B cell (primary cell): ENCODE data around the gene SNCAIP. TPM values are rescaled to one million over a fixed set of nuclear protein-coding genes. Genes with fewer than 3 reads are reported as not detected.

Experiments
- ATAC-seq: fragments of 200-7000 bp; cut with Tn5 transposase; one replicate; pipeline ENCODE4 v1.10.0; 2021; ENCODE audit warnings: low read depth, mild to moderate bottlenecking, moderate number of reproducible peaks, moderate library complexity
- CTCF ChIA-PET: fragments of 350-600 bp; sonication (Branson Sonifier 250); formaldehyde crosslinking; loops from one replicate; lab custom pipeline; 2021; ENCODE audit warnings: antibody characterized with exemption, inconsistent platforms; lab: Charles Lee
- POLR2A ChIA-PET: fragments of 350-600 bp; sonication (Branson Sonifier 250); formaldehyde crosslinking; loops from one replicate; lab custom pipeline; 2021; ENCODE audit warnings: antibody characterized with exemption; lab: Charles Lee
- DNase-seq: peaks from one replicate; pipeline ENCODE4 v3.0.0; 2013
- H2AFZ ChIP-seq: 2 replicates; pipeline ENCODE4 v1.6.1; 2012; ENCODE audit warnings: mild to moderate bottlenecking, low read depth, low read length; ENCODE audit not compliant: insufficient read depth, poor library complexity, severe bottlenecking
- H3K27ac ChIP-seq, 2 donors: 1 replicate in 1 of 2; 2 replicates in 1 of 2; pipeline ENCODE4 v1.5.1; 2012 to 2013; ENCODE audit warnings: low read length in 2 of 2, mild to moderate bottlenecking in 2 of 2, moderate library complexity in 1 of 2
- H3K27me3 ChIP-seq, 4 experiments: fragments of 200-600 bp in 1 of 4; sonication (generic) in 1 of 4; replicated peaks in 1 of 4; 1 replicate in 2 of 4; 2 replicates in 2 of 4; pipeline versions ENCODE4 v1.6.1 to v1.7.0; 2013 to 2016; ENCODE audit warnings: low read length in 3 of 4, mild to moderate bottlenecking in 2 of 4, mixed read lengths in 1 of 4, moderate library complexity in 1 of 4; ENCODE audit not compliant: insufficient read depth in 4 of 4, control insufficient read depth in 3 of 4; ENCODE audit errors: control extremely low read depth in 1 of 4
- H3K36me3 ChIP-seq, 2 experiments: replicated peaks in 1 of 2; 1 replicate in 1 of 2; 2 replicates in 1 of 2; pipeline versions ENCODE4 v1.6.1 to v1.7.1; 2013; ENCODE audit warnings: low read length in 1 of 2; ENCODE audit not compliant: insufficient read depth in 2 of 2, control insufficient read depth in 1 of 2; ENCODE audit errors: control extremely low read depth in 1 of 2, extremely low read depth in 1 of 2
- H3K4me1 ChIP-seq, 2 donors: fragments of 200-600 bp in 1 of 2; sonication (generic) in 1 of 2; 1 replicate in 1 of 2; 2 replicates in 1 of 2; pipeline versions ENCODE4 v1.5.1 to v1.6.1; 2013 to 2017; ENCODE audit warnings: low read length in 2 of 2; ENCODE audit not compliant: control insufficient read depth in 2 of 2, insufficient read depth in 2 of 2
- H3K4me2 ChIP-seq: replicated peaks from 2 replicates; pipeline ENCODE3; 2012; ENCODE audit warnings: mild to moderate bottlenecking, low read depth, low read length; ENCODE audit not compliant: poor library complexity, severe bottlenecking
- H3K4me3 ChIP-seq, 5 experiments: fragments of 200-600 bp in 1 of 5; sonication (generic) in 1 of 5; 1 replicate in 3 of 5; 2 replicates in 2 of 5; pipeline versions ENCODE4 v1.5.1 to v1.7.0; 2011 to 2016; ENCODE audit warnings: low read length in 4 of 5, mild to moderate bottlenecking in 4 of 5, low read depth in 2 of 5, control low read depth in 1 of 5, moderate library complexity in 1 of 5; ENCODE audit not compliant: insufficient read depth in 1 of 5; ENCODE audit errors: control extremely low read depth in 1 of 5, extremely low read depth in 1 of 5
- H3K79me2 ChIP-seq: fragments of 200-600 bp; sonication (generic); one replicate; pipeline ENCODE4 v1.6.0; 2016; ENCODE audit warnings: low read length; ENCODE audit not compliant: control insufficient read depth, insufficient read depth
- H3K9ac ChIP-seq: fragments of 200-600 bp; sonication (generic); 2 replicates; pipeline ENCODE4 v1.6.1; 2017; ENCODE audit warnings: mild to moderate bottlenecking, low read length, moderate library complexity
- H3K9me3 ChIP-seq, 3 donors: one replicate each; pipeline versions ENCODE4 v1.6.1 to v1.7.1; 2013; ENCODE audit warnings: low read length in 2 of 3; ENCODE audit not compliant: control insufficient read depth in 2 of 3, insufficient read depth in 1 of 3; ENCODE audit errors: control extremely low read depth in 1 of 3
- H4K20me1 ChIP-seq: 2 replicates; pipeline ENCODE4 v1.6.0; 2012; ENCODE audit warnings: mild to moderate bottlenecking, low read length; ENCODE audit not compliant: insufficient read depth, control insufficient read depth, poor library complexity, severe bottlenecking
- H3K27ac Mint-ChIP-seq: one replicate; pipeline ENCODE4 v1.8.0; 2021; ENCODE audit warnings: mixed read lengths
- H3K27me3 Mint-ChIP-seq: one replicate; pipeline ENCODE4 v1.8.0; 2021; ENCODE audit warnings: mixed read lengths
- H3K4me1 Mint-ChIP-seq: one replicate; pipeline ENCODE4 v1.8.0; 2021; ENCODE audit warnings: mixed read lengths
- H3K4me3 Mint-ChIP-seq: one replicate; pipeline ENCODE4 v1.8.0; 2021; ENCODE audit warnings: mixed read lengths
- H3K9me3 Mint-ChIP-seq: one replicate; pipeline ENCODE4 v1.8.0; 2022; ENCODE audit warnings: mixed read lengths; ENCODE audit not compliant: insufficient read depth
- CTCF ChIP-seq: fragments of 200-600 bp; IDR thresholded peaks from one replicate; pipeline ENCODE4 v1.8.0; 2022; ENCODE audit warnings: antibody characterized with exemption, mild to moderate bottlenecking
- EZH2 ChIP-seq: IDR thresholded peaks from 2 replicates; pipeline ENCODE4 v1.6.1; 2012; ENCODE audit warnings: borderline replicate concordance, low read depth, mild to moderate bottlenecking, moderate library complexity, low read length; ENCODE audit not compliant: insufficient read depth, poor library complexity, severe bottlenecking
- WGBS: methylation state at CpG from one replicate; pipeline ENCODE4 v1.1.5; 2013; ENCODE audit warnings: missing lambda C conversion rate; ENCODE audit not compliant: insufficient coverage; 5-methylcytosine and 5-hydroxymethylcytosine counted together
- intact Hi-C: fragments of 100-400 bp; cut with micrococcal nuclease; formaldehyde crosslinking; loops from one replicate; pipeline ENCODE4 v1.10.0; 2022
- polyA plus RNA-seq: library from polyadenylated mRNA; depleted of rRNA; stranded (reverse); fragments of >200 nt; gene quantifications from 2 replicates; pipeline ENCODE4 v1.2.3, GENCODE V29; 2012
- total RNA-seq, 2 donors: library from RNA; stranded (reverse); fragments of 120-200 nt in 1 of 2; gene quantifications; 1 replicate in 1 of 2; 2 replicates in 1 of 2; pipeline versions ENCODE4 v1.2.3 to v1.2.4, GENCODE V29; 2013 to 2022

SNCAIP gene
- total and polyA plus RNA-seq, 2 donors (not counting 1 experiment from before 2014, with no cell fraction given) = not detected

- Mint-ChIP-seq H3K27ac (no peak overlapping the region), H3K9me3 (no peaks in the 10 kb centered on the region), H3K4me3 (no peak overlapping the region), H3K4me1 (peaks cover 4% of the 10 kb centered on the region), H3K27me3 (peaks cover 9% of the 10 kb centered on the region)
- no peaks in the 10 kb centered on the region for H3K9me3 ChIP-seq
- TF ChIP-seq EZH2 = no peak
- peak; percentile 34 for TF ChIP-seq CTCF
- DNase-seq = peak; percentile 25
- no peak overlapping the region for H2AFZ ChIP-seq
- ATAC-seq = no peak
- H3K27ac ChIP-seq = no peak overlapping the region
- ChIA-PET POLR2A (no interaction called here), CTCF (interaction anchor here (0.9 to 1.5 kb wide), 4 partner anchors 10 to 871 kb away, joined by 3 to 6 read pairs (median 4); no protein-coding TSS in a partner anchor)
- H3K4me1 ChIP-seq = no peaks in the 10 kb centered on the region
- H3K27me3 ChIP-seq = peaks cover 0 to 2% (median 0%) of the 10 kb centered on the region in 4 experiments
- H4K20me1 ChIP-seq = no peaks in the 10 kb centered on the region
- no peak overlapping the region for H3K4me2 ChIP-seq
- no peaks in the 10 kb centered on the region for H3K79me2 ChIP-seq
- H3K36me3 ChIP-seq = no peaks in the 10 kb centered on the region
- H3K9ac ChIP-seq = no peak overlapping the region
- intact Hi-C loops = loop anchor here (1.0 to 5.0 kb wide), 3 partner anchors 500 to 1110 kb away; no protein-coding TSS in a partner anchor
- H3K4me3 ChIP-seq = no peak overlapping the region
- WGBS = 48% methylated on average over 9 of the region's 12 CpGs
Measured at GRCh38 chr5:122500245-122501088, 188.4 kb downstream of the SNCAIP start.

- no peaks in the 10 kb centered on the region for H3K9me3 ChIP-seq
- no peaks in the 10 kb centered on the region for H3K36me3 ChIP-seq
- no peaks in the 10 kb centered on the region for H3K79me2 ChIP-seq
- Mint-ChIP-seq H3K27ac (no peak overlapping the region), H3K27me3 (peaks cover 9% of the 10 kb centered on the region), H3K9me3 (no peaks in the 10 kb centered on the region), H3K4me3 (no peak overlapping the region), H3K4me1 (peaks cover 4% of the 10 kb centered on the region)
- H3K9ac ChIP-seq = no peak overlapping the region
- intact Hi-C loops = loop anchor here (2.0 to 5.0 kb wide), 2 partner anchors 871 to 1110 kb away; no protein-coding TSS in a partner anchor
- no peak overlapping the region for H2AFZ ChIP-seq
- no CpG with 5 or more reads among the region's 2 CpGs for WGBS
- H3K4me2 ChIP-seq = no peak overlapping the region
- DNase-seq (no peak), ATAC-seq (no peak)
- CTCF ChIA-PET = interaction anchor here (1.2 to 1.3 kb wide), 2 partner anchors 11 to 871 kb away, joined by 3 to 4 read pairs; no protein-coding TSS in a partner anchor
- H3K4me1 ChIP-seq = no peaks in the 10 kb centered on the region
- POLR2A ChIA-PET = no interaction called here
- H3K27ac ChIP-seq = no peak overlapping the region
- no peaks in the 10 kb centered on the region for H4K20me1 ChIP-seq
- peaks cover 0 to 2% (median 0%) of the 10 kb centered on the region in 4 experiments for H3K27me3 ChIP-seq
- TF ChIP-seq CTCF = no peak
- TF ChIP-seq EZH2 = no peak
- H3K4me3 ChIP-seq = no peak overlapping the region
Measured at GRCh38 chr5:122501089-122501435, 189.0 kb downstream of the SNCAIP start.
